Lower leg skin (tissue), 4 donors: Measurements from ENCODE around the gene MID1IP1. TPM values are rescaled to one million over a fixed set of nuclear protein-coding genes. Genes with fewer than 3 reads are reported as not detected.

Experiments
- DNase-seq, 2 donors: peaks; one replicate each; pipeline ENCODE4 v3.0.0-alpha.2; 2019; ENCODE audit warnings: low spot score in 2 of 2
- H3K4me3 ChIP-seq: fragments of 200-600 bp; sonication (generic); 2 replicates; pipeline ENCODE4 v1.5.1; 2017; ENCODE audit warnings: mild to moderate bottlenecking, low read depth; ENCODE audit not compliant: poor library complexity, severe bottlenecking
- CTCF ChIP-seq, 3 donors: fragments of 450-650 bp; IDR thresholded peaks; one replicate each; pipeline ENCODE4 v1.5.1; 2016; ENCODE audit warnings: antibody characterized with exemption in 3 of 3, mild to moderate bottlenecking in 3 of 3, moderate library complexity in 2 of 3
- POLR2A ChIP-seq, 2 donors: fragments of 450-650 bp; IDR thresholded peaks; one replicate each; pipeline ENCODE4 v1.6.1; 2016 to 2017; ENCODE audit warnings: antibody characterized with exemption in 2 of 2, mild to moderate bottlenecking in 1 of 2, moderate library complexity in 1 of 2
- WGBS, 2 donors: methylation state at CpG; one replicate each; pipeline ENCODE4 v1.1.5; 2018; 5-methylcytosine and 5-hydroxymethylcytosine counted together
- intact Hi-C: fragments of 100-400 bp; cut with DNase I; formaldehyde crosslinking; loops from one replicate; pipeline ENCODE4 v1.15.0; 2023; ENCODE audit warnings: low total_unique reads
- total RNA-seq, 4 donors: library from RNA; depleted of rRNA; stranded (reverse); fragments of >200 nt; gene quantifications; one replicate each; pipeline ENCODE4 v1.1.0, GENCODE V29; 2016

The MID1IP1 gene
- total RNA-seq, 4 donors from 2014 or later: 37.6 to 77.4 (median 54.8) TPM

- DNase-seq: no peak
- no peak overlapping the region for H3K4me3 ChIP-seq
- intact Hi-C loops: no loop called here
- WGBS, 2 donors: 79 to 90% methylated on average over 7 to 10 of the region's 10 CpGs
- no peak for TF ChIP-seq POLR2A (IDR thresholded peaks at IDR 0.05)
- TF ChIP-seq CTCF (IDR thresholded peaks at IDR 0.05): no peak
Measured at GRCh38 chrX:38770152-38770551, 31.1 kb upstream of the MID1IP1 start.

- no peak for DNase-seq
- H3K4me3 ChIP-seq: no peak overlapping the region
- intact Hi-C loops: no loop called here
- 76 to 88% methylated on average over 4 of the region's 4 CpGs for WGBS, 2 donors
- TF ChIP-seq CTCF (IDR thresholded peaks at IDR 0.05) (no peak), POLR2A (IDR thresholded peaks at IDR 0.05) (no peak)
Measured at GRCh38 chrX:38774249-38774648, 27.0 kb upstream of the MID1IP1 start.

- no peak for DNase-seq
- no peak overlapping the region for H3K4me3 ChIP-seq
- intact Hi-C loops: no loop called here
- TF ChIP-seq POLR2A (IDR thresholded peaks at IDR 0.05) (no peak), CTCF (IDR thresholded peaks at IDR 0.05) (no peak)
Measured at GRCh38 chrX:38796946-38797345, 4.3 kb upstream of the MID1IP1 start.

GRCh38 chrX:38798956-38799355 is 2.3 kb upstream of the MID1IP1 start:
- no peak overlapping the region for H3K4me3 ChIP-seq
- no peak for DNase-seq
- no peak for TF ChIP-seq CTCF (IDR thresholded peaks at IDR 0.05)
- TF ChIP-seq POLR2A (IDR thresholded peaks at IDR 0.05): no peak
- intact Hi-C loops: no loop called here
- 55 to 67% methylated on average over 1 of the region's 1 CpG for WGBS, 2 donors

GRCh38 chrX:38799995-38800580 is 1.2 kb upstream of the MID1IP1 start:
- DNase-seq: no peak
- no peak for TF ChIP-seq POLR2A (IDR thresholded peaks at IDR 0.05)
- no peak for TF ChIP-seq CTCF (IDR thresholded peaks at IDR 0.05)
- 55 to 68% methylated on average over 5 of the region's 5 CpGs for WGBS, 2 donors
- H3K4me3 ChIP-seq: no peak overlapping the region
- intact Hi-C loops: no loop called here

GRCh38 chrX:38803243-38803587 is 2.0 kb downstream of the MID1IP1 start:
- 30 to 53% methylated on average over 3 of the region's 3 CpGs for WGBS, 2 donors
- no peak overlapping the region for H3K4me3 ChIP-seq
- no peak for DNase-seq
- intact Hi-C loops: no loop called here
- TF ChIP-seq CTCF (IDR thresholded peaks at IDR 0.05): no peak
- no peak for TF ChIP-seq POLR2A (IDR thresholded peaks at IDR 0.05)
